ENCODE results near the gene KIDINS220.

KIDINS220 gene

DNA sequence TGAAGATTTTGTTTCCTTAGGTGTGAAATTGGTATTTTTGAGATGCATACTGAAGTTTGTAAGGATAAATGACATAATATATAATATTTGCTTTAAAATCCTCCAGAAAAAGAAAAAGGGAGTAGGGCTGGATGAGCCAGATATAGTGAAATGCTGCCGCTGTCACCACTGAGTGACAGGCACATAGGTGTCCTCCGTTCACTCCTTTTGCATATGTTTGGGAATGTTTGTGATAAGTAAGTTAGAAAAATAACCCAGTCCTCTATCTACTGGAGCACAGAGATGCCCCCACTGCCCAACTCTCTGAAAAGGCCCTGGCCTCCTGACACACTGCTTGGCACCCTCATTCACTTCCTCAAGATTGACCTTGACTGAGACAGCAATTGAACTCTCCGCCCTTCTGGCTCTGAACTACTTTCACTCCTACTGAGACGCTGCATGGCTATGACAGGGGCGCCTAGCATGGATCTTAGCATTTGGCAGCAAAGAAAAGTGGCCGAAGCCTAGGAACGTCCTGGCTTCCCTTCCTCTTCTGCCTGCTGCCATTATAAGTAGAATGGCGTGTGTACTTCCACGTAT lies 145.5 kb downstream of the KIDINS220 start:
- Histone ChIP-seq H3K27me3 (no peaks in the 10 kb centered on the region), H3K4me1 (peaks cover 0 to 12% (median 5%) of the 10 kb centered on the region in 10 experiments; a peak in 9 of 20 replicates), H3K36me3 (no peaks in the 10 kb centered on the region), H3K4me3 (no peak overlapping the region), H3K9ac (no peak overlapping the region), H3K27ac (no peak overlapping the region), H3K9me3 (replicated peaks in 1 of 11) (no peaks in the 10 kb centered on the region), H4K20me1 (no peaks in the 10 kb centered on the region), H3K4me2 (peak overlapping the region in 2 of 11 experiments; percentile 0 to 29; a peak in 2 of 22 replicates)
- TF ChIP-seq Cebpa-rat (IDR thresholded peaks at IDR 0.05) = no peak

DNA sequence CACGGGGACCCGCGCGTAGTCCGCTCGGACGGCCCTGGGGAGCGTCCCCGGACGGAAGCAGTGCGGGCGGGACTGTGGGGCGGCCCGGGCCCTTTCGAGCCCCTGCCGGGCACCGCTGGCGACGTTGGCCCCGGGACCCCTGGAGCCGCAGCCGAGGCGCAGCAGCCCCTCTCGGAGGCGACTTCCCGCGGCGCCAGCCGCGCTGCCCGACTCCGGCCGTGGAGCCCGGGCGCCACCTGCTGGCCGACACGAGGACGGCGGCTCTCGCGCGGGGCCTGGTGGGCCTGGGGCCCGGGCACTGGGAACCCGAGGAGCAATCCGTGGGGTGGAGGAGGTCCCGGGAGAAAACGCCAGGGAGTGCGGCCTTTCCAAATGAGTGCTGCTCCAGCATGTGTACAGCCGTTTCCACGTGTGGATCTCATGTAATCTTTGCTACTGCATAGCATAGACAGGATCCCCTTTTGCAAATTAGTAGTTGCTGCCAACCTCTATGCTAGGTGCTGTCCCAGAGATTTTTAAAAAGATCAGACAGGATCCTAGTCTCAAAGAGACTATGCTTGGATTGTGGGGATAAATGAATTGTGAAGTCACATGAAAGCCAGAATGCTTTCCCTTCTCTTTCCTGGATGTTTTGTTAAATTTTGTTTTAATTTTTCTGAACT lies 151.6 kb downstream of the KIDINS220 start:
- Histone ChIP-seq H3K4me2 (peak overlapping the region; percentile 72 to 99 (median 98)), H3K27me3 (peaks cover 0 to 44% (median 37%) of the 10 kb centered on the region in 11 experiments; a peak in 16 of 22 replicates), H3K9ac (peak overlapping the region; percentile 76 to 96 (median 89)), H4K20me1 (peaks cover 20 to 31% (median 25%) of the 10 kb centered on the region in 11 experiments; a peak in 21 of 22 replicates), H3K4me3 (peak overlapping the region; percentile 59 to 99 (median 94)), H3K36me3 (peaks cover 0 to 19% (median 15%) of the 10 kb centered on the region in 11 experiments; a peak in 18 of 22 replicates), H3K27ac (peak overlapping the region; percentile 62 to 89 (median 83)), H3K9me3 (replicated peaks in 1 of 11) (peaks cover 0 to 7% (median 0%) of the 10 kb centered on the region in 11 experiments; a peak in 5 of 22 replicates), H3K4me1 (peaks cover 6 to 21% (median 16%) of the 10 kb centered on the region in 10 experiments)
- TF ChIP-seq Cebpa-rat (IDR thresholded peaks at IDR 0.05) = no peak

DNA sequence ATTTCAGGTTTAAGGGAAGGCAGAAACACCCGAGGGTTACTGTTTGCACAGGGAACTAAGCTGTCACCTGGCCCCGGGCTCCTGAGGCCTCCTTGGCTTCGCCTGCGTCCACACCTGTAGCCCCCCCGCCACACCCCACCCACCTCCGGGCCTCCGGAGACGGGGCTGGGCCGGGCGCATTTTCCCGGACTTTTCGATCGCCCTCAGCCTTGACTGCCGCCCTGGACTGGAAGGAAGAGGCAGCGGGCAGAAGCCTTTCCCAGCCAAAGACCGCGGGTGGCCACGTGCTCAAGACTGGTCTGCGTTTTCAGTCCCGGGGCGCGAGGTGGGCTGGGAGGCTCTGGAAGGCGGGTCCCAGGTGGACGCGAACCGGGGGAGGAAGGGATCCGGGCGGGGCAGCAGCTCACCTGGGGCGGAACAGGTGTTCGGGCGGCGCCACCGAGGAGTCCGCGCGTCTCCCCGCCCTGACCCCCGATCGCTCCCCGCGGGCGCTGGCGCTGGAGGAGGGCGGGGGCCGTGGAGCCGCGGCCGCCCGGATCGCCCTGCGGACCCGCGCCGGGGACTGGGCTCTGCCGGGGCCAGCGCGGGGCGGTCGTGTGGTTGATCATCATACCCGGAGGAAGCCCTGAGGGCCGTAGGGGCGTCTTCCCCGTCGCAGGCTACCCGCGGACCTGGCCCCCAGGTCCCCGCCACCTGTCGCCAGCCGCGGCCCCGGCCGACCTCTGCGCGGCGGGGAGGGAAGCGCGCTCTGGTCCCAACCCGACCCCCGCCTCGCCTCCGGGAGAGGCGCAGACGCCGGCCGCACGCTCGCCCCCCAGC lies 152.3 kb downstream of the KIDINS220 start:
- no peak for TF ChIP-seq Cebpa-rat (IDR thresholded peaks at IDR 0.05)
- peaks cover 0 to 7% (median 0%) of the 10 kb centered on the region in 11 experiments; a peak in 5 of 22 replicates for H3K9me3 ChIP-seq (replicated peaks in 1 of 11)
- peak overlapping the region; percentile 72 to 99 (median 98) for H3K4me2 ChIP-seq
- H3K36me3 ChIP-seq = peaks cover 0 to 19% (median 15%) of the 10 kb centered on the region in 11 experiments; a peak in 18 of 22 replicates
- H3K4me1 ChIP-seq = peaks cover 9 to 27% (median 23%) of the 10 kb centered on the region in 10 experiments
- H3K4me3 ChIP-seq = peak overlapping the region; percentile 59 to 99 (median 94)
- H3K9ac ChIP-seq = peak overlapping the region; percentile 76 to 96 (median 89)
- H3K27ac ChIP-seq = peak overlapping the region; percentile 62 to 89 (median 83)
- H3K27me3 ChIP-seq = peaks cover 0 to 52% (median 44%) of the 10 kb centered on the region in 11 experiments; a peak in 18 of 22 replicates
- H4K20me1 ChIP-seq = peaks cover 20 to 31% (median 25%) of the 10 kb centered on the region in 11 experiments; a peak in 21 of 22 replicates

DNA sequence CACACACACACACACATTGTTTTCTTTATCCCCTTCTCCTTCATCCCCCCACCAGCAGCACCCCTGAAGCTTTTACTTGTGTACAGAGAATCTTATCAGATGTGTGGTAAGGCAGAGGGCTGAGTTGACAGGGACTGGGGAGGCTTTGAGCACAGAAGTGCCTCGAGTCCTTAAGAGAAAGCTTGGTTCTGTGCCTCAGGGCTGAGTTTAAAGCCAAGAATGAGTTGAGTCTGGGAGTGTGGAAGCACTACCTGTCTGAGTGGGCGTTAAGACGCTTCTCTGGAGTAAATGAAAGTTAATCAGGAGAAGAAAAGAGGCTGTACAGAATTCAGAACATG lies 152.9 kb downstream of the KIDINS220 start:
- Histone ChIP-seq H3K4me2 (peak overlapping the region; percentile 72 to 99 (median 98)), H3K4me1 (peaks cover 15 to 33% (median 28%) of the 10 kb centered on the region in 10 experiments)

GRCh38 chr2:8682719-8683667 lies 154.4 kb downstream of the KIDINS220 start:
- H3K4me1 ChIP-seq = peaks cover 22 to 42% (median 38%) of the 10 kb centered on the region in 10 experiments
- peak overlapping the region; percentile 84 to 96 (median 89) for H3K9ac ChIP-seq
- peaks cover 0 to 19% (median 15%) of the 10 kb centered on the region in 11 experiments; a peak in 18 of 22 replicates for H3K36me3 ChIP-seq
- peak in 1 of 11 experiments; percentile 47; a peak in 1 of 22 replicates for TF ChIP-seq Cebpa-rat (IDR thresholded peaks at IDR 0.05)
- H3K27ac ChIP-seq = peak overlapping the region; percentile 60 to 88 (median 81)
- H3K27me3 ChIP-seq = peaks cover 3 to 73% (median 64%) of the 10 kb centered on the region in 11 experiments; a peak in 21 of 22 replicates
- H3K4me3 ChIP-seq = peak overlapping the region; percentile 80 to 99 (median 94)
- peaks cover 0 to 7% (median 0%) of the 10 kb centered on the region in 11 experiments; a peak in 5 of 22 replicates for H3K9me3 ChIP-seq (replicated peaks in 1 of 11)
- peak overlapping the region; percentile 72 to 99 (median 91) for H3K4me2 ChIP-seq
- H4K20me1 ChIP-seq = peaks cover 20 to 31% (median 25%) of the 10 kb centered on the region in 11 experiments; a peak in 21 of 22 replicates

More for the DNA sequence above, 152.9 kb downstream of the KIDINS220 start:
- H3K9ac ChIP-seq = peak overlapping the region; percentile 76 to 96 (median 89)
- peak overlapping the region; percentile 59 to 99 (median 94) for H3K4me3 ChIP-seq
- no peak for TF ChIP-seq Cebpa-rat (IDR thresholded peaks at IDR 0.05)
- peaks cover 20 to 31% (median 25%) of the 10 kb centered on the region in 11 experiments; a peak in 21 of 22 replicates for H4K20me1 ChIP-seq
- peaks cover 0 to 7% (median 0%) of the 10 kb centered on the region in 11 experiments; a peak in 5 of 22 replicates for H3K9me3 ChIP-seq (replicated peaks in 1 of 11)
- H3K27me3 ChIP-seq = peaks cover 0 to 58% (median 50%) of the 10 kb centered on the region in 11 experiments; a peak in 18 of 22 replicates
- peaks cover 0 to 19% (median 15%) of the 10 kb centered on the region in 11 experiments; a peak in 18 of 22 replicates for H3K36me3 ChIP-seq
- H3K27ac ChIP-seq = peak overlapping the region; percentile 62 to 89 (median 83); a peak in 21 of 22 replicates

GRCh38 chr2:8681786-8682692 lies 155.4 kb downstream of the KIDINS220 start, which contains the start of gene ID2:
Gene ID2 (plus strand): TSS chr2:8682056. CDS start chr2:8682166, 110 bp downstream.
- H4K20me1 ChIP-seq = peaks cover 20 to 31% (median 25%) of the 10 kb centered on the region in 11 experiments; a peak in 21 of 22 replicates
- H3K9ac ChIP-seq = peak within 1 kb of the TSS; percentile 84 to 96 (median 89)
- H3K4me2 ChIP-seq = peak within 1 kb of the TSS; percentile 81 to 99 (median 91)
- H3K27ac ChIP-seq = peak within 1 kb of the TSS; percentile 78 to 97 (median 82)
- no peak for TF ChIP-seq Cebpa-rat (IDR thresholded peaks at IDR 0.05)
- peaks cover 0 to 8% (median 0%) of the 10 kb centered on the region in 11 experiments; a peak in 7 of 22 replicates for H3K9me3 ChIP-seq (replicated peaks in 1 of 11)
- H3K36me3 ChIP-seq = peaks cover 0 to 19% (median 15%) of the 10 kb centered on the region in 11 experiments; a peak in 18 of 22 replicates
- peaks cover 31 to 51% (median 46%) of the 10 kb centered on the region in 10 experiments for H3K4me1 ChIP-seq
- peaks cover 13 to 82% (median 74%) of the 10 kb centered on the region in 11 experiments for H3K27me3 ChIP-seq
- peak within 1 kb of the TSS; percentile 80 to 99 (median 94) for H3K4me3 ChIP-seq

All from BLaER1 treated with 17β-estradiol and CSF1 and Interleukin-3, amounts not matched to agents 10 nM and 100 nM (cell line).